Measurements from ENCODE around the gene DOCK3.
A peak's percentile ranks its signal among the peaks of the same experiment; 100 is the strongest.

DOCK3 gene

GRCh38 chr3:51311055-51311454, 636.3 kb downstream of the DOCK3 start:
- Histone ChIP-seq H3K36me3 (ENCODE audit: control insufficient read depth, insufficient read depth, low read length) (no peaks in the 10 kb centered on the region), H3K27me3 (replicated peaks; ENCODE audit: control insufficient read depth, insufficient read depth, low read length) (no peaks in the 10 kb centered on the region), H3K4me3 (replicated peaks; ENCODE audit: low read depth, low read length) (no peak overlapping the region)
- TF ChIP-seq CTCF (IDR thresholded peaks at IDR 0.05; ENCODE audit: insufficient read depth, low read length, poor library complexity, severe bottlenecking) = peak; percentile 59
- no peak for DNase-seq (ENCODE audit: extremely low read depth, insufficient read length)

GRCh38 chr3:51328206-51328605, 653.5 kb downstream of the DOCK3 start:
- no peaks in the 10 kb centered on the region for H3K36me3 ChIP-seq (ENCODE audit: control insufficient read depth, insufficient read depth, low read length)
- no peak for DNase-seq (ENCODE audit: extremely low read depth, insufficient read length)
- no peaks in the 10 kb centered on the region for H3K27me3 ChIP-seq (replicated peaks; ENCODE audit: control insufficient read depth, insufficient read depth, low read length)
- no peak for TF ChIP-seq CTCF (IDR thresholded peaks at IDR 0.05; ENCODE audit: insufficient read depth, low read length, poor library complexity, severe bottlenecking)
- no peak overlapping the region for H3K4me3 ChIP-seq (replicated peaks; ENCODE audit: low read depth, low read length)

- Histone ChIP-seq H3K4me3 (replicated peaks; ENCODE audit: low read depth, low read length) (no peak overlapping the region), H3K27me3 (replicated peaks; ENCODE audit: control insufficient read depth, insufficient read depth, low read length) (no peaks in the 10 kb centered on the region), H3K36me3 (ENCODE audit: control insufficient read depth, insufficient read depth, low read length) (no peaks in the 10 kb centered on the region)
- no peak for TF ChIP-seq CTCF (IDR thresholded peaks at IDR 0.05; ENCODE audit: insufficient read depth, low read length, poor library complexity, severe bottlenecking)
- no peak for DNase-seq (ENCODE audit: extremely low read depth, insufficient read length)
Observed at GRCh38 chr3:51330046-51330445, 655.3 kb downstream of the DOCK3 start.

GRCh38 chr3:51332156-51332555, 657.4 kb downstream of the DOCK3 start:
- H3K27me3 ChIP-seq (replicated peaks; ENCODE audit: control insufficient read depth, insufficient read depth, low read length) = no peaks in the 10 kb centered on the region; the same call in 1 of the 2 replicates
- H3K36me3 ChIP-seq (ENCODE audit: control insufficient read depth, insufficient read depth, low read length) = no peaks in the 10 kb centered on the region
- no peak for TF ChIP-seq CTCF (IDR thresholded peaks at IDR 0.05; ENCODE audit: insufficient read depth, low read length, poor library complexity, severe bottlenecking)
- no peak for DNase-seq (ENCODE audit: extremely low read depth, insufficient read length)
- no peak overlapping the region for H3K4me3 ChIP-seq (replicated peaks; ENCODE audit: low read depth, low read length)

- H3K36me3 ChIP-seq (ENCODE audit: control insufficient read depth, insufficient read depth, low read length) = no peaks in the 10 kb centered on the region
- no peak overlapping the region for H3K4me3 ChIP-seq (replicated peaks; ENCODE audit: low read depth, low read length)
- DNase-seq (ENCODE audit: extremely low read depth, insufficient read length) = no peak
- H3K27me3 ChIP-seq (replicated peaks; ENCODE audit: control insufficient read depth, insufficient read depth, low read length) = no peaks in the 10 kb centered on the region; the same call in 1 of the 2 replicates
- TF ChIP-seq CTCF (IDR thresholded peaks at IDR 0.05; ENCODE audit: insufficient read depth, low read length, poor library complexity, severe bottlenecking) = no peak
Observed at GRCh38 chr3:51333021-51333420, 658.3 kb downstream of the DOCK3 start.

GRCh38 chr3:51336261-51336660, 661.5 kb downstream of the DOCK3 start:
- Histone ChIP-seq H3K36me3 (ENCODE audit: control insufficient read depth, insufficient read depth, low read length) (no peaks in the 10 kb centered on the region), H3K4me3 (replicated peaks; ENCODE audit: low read depth, low read length) (no peak overlapping the region)

More at GRCh38 chr3:51336261-51336660, 661.5 kb downstream of the DOCK3 start:
- no peak for DNase-seq (ENCODE audit: extremely low read depth, insufficient read length)
- TF ChIP-seq CTCF (IDR thresholded peaks at IDR 0.05; ENCODE audit: insufficient read depth, low read length, poor library complexity, severe bottlenecking) = no peak
- no peaks in the 10 kb centered on the region; the same call in 1 of the 2 replicates for H3K27me3 ChIP-seq (replicated peaks; ENCODE audit: control insufficient read depth, insufficient read depth, low read length)

All from GM06990 (cell line).